GM13976 (cell line): ENCODE results near the gene SUSD3.
"Not testable (repeated sequence)": the region's sequence is repeated elsewhere in the genome, so short reads cannot be mapped to it uniquely, and the experiment has no call there.

Experiments used
- DNase-seq: peaks from one replicate; pipeline ENCODE4 v3.0.0; 2012; ENCODE audit warnings: low spot score
- CTCF ChIP-seq: IDR thresholded peaks from 2 replicates; pipeline ENCODE4 v1.5.1; 2012; ENCODE audit warnings: borderline replicate concordance, mild to moderate bottlenecking; ENCODE audit not compliant: insufficient read depth; ENCODE audit errors: extremely low read depth, missing control alignments, control extremely low read depth
- in situ Hi-C: fragments of 300-500 bp; cut with MboI; formaldehyde crosslinking; loops from one replicate; pipeline ENCODE4 v1.12.0; 2022; ENCODE audit warnings: low sequenced_read_pairs, mixed read lengths, inconsistent platforms; ENCODE audit not compliant: unreplicated experiment

The SUSD3 gene

DNA sequence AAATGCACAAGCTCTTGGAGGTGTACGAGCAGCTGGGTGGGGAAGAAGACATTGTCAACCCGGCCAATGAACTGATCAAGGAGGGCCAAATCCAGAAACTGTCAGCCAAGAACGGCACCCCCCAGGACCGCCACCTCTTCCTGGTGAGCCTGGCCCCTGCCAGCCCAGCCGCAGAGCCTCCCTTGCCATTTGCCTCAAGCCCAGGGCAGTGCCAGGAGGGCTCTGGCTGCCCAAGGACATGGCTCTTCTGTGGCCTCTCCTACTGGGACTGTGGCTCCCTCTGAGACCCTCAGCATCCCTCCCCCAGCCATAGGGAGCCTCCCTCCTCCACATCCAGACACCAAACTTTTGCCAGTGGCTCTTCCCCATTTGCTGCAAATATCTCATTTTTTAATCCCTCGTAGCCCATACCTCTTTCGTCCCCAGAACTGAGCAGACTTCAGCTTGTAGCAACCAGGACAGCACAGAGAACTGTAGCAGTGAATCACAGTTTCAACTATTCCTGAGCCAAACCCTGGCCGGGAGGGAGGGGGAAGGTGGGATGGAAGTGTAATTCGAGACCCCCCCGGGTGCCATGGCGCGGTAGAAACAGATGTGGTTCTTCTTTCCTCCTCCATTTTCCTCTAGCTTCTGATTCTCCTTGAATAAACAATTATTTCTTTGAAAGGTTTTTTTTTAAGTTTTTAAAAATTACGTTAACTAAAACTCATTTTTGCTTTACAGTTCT, 44.5 kb upstream of the SUSD3 start:
- TF ChIP-seq CTCF: no peak
- DNase-seq: no peak
- in situ Hi-C loops: no loop called here

DNA sequence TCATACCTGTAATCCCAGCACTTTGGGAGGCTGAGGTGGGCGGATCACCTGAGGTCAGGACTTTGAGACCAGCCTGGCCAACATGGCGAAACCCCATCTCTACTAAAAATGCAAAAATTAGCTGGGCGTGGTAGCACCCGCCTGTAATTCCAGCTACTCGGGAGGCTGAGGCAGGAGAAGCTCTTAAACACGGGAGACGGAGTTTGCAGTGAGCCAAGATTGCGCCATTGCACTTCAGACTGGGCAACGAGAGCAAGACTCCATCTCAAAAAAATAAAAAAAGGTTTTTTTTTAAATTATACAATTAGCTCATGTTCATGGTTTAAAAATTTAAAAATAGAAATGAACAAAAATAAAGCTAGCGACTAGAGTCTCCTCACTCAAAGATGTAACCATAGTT, 43.3 kb upstream of the SUSD3 start:
- in situ Hi-C loops, DNase-seq: not testable (repeated sequence)

- no peak for TF ChIP-seq CTCF
- no peak for DNase-seq
- in situ Hi-C loops: no loop called here
These were observed 40.9 kb upstream of the SUSD3 start for GRCh38 chr9:93017621-93018020.

DNA sequence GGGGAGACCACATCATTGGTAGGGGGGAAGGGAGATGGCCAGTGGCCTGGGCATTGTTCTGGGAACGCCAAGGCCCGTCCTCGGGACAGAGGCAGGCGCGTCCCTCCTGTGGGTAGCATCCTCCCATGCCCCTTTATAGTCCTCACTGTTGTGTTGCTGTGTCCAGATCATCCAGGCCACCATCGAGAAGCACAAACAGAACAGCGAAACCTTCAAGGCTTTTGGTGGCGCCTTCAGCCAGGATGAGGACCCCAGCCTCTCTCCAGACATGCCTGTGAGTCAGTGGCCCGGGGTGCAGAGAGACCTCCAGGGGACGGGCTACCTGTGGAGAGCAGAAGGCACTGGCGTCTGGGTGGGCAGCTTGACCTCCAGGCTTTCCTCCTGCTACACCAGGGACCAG, 38.4 kb upstream of the SUSD3 start:
- TF ChIP-seq CTCF: no peak
- in situ Hi-C loops: no loop called here
- no peak for DNase-seq

DNA sequence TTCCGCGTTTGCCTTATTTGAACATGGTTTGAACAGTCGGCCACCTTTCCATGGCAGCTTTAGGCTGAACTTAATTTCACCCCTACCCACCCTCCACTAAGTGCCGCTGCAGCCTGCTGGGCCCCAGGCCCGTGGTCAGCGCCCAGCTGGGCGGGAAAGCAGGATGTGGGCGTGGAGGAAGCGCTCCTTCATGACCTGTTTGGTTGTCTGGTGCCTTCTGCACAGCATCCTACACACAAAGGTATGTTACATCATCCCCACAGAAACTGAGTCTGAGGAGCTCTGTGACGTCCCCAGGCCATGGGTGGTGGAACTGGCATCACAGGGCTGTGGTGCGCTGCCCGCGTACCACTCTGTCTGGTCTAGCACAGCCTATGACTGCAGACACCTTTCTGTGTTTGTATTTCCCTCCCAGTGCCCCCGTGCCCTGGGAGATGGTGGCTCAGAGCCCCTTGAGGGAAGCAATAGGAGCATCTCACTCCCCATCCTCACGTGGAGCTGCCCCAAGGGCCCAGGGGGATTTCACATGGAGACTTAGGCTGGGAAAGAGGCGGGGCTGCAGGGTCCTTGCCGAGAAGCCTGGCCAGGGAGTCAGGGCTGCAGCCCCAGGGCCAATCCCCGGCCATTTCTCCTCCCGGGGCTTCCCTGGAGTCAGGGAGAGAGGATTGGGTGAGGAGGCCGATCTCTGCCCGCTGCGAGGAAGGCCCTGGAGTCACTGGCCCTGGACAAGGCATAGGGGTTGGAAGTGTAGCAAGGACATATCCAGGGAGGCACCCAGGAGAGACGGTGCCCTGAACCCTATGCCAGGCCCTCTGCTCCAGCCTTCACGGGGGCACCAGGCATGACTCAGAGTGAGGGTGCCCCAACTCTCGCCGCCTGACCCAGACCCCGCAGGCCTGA, 37.5 kb upstream of the SUSD3 start:
- in situ Hi-C loops: no loop called here
- no peak for DNase-seq

DNA sequence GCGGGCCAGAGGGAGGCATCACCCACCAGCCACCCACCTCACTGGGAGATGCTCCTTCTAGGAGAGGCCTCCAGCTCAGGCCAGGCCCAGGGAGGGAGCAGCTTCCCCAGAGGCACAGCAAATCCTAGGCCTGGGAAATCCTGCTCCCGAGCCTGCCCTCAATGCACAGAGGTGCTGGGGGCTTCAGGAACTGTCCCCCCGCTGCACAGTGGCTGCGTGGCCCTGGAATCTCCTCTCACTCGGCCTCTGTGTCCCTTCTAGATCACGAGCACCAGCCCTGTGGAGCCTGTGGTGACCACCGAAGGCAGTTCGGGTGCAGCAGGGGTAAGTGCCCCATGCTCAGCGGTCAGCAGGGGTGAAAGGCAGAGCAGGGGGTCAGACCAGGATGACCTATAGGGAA, 36.4 kb upstream of the SUSD3 start:
- no peak for TF ChIP-seq CTCF
- DNase-seq: no peak
- in situ Hi-C loops: no loop called here

More for the DNA sequence above, 37.5 kb upstream of the SUSD3 start:
- no peak for TF ChIP-seq CTCF

DNA sequence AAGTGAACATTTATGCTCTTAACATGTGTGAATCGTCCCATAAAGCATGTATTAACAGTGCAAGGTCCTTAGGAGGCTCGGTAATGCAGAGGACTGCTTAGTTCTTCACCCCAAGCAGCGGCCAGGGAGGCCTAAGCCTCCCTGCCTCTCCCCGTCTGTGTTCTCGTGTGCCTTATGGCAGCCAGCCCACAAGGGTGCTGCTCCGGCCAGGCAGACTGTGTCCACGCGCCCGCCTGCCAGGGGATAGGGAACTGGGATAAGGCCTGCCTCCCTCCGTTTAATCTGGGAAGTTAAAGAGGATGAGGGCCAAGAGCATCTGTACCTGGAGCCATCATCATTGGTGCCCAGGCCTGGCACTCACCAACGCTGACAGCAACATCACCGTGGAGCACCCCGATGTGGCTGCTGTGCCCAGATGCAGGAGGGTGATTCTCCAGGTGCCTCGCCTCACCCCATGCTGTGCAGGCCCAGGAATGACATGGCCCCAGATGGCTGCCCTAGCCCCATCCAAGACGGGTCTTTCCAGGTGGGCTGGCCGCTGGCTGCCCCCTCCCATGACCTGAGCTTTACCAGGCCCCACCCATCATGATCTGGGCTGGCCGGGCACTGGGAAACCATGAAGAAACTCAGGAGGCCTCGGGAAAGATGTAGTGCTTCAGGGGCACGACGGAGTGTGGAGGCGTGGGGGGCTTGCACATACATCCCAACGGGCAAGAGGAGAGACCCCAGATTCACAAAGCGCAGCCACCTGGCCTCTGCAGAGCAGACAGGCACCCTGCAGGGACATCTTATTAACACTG, 35.6 kb upstream of the SUSD3 start:
- in situ Hi-C loops: no loop called here
- DNase-seq: no peak
- TF ChIP-seq CTCF: no peak
